Right lung (tissue), 10 donors: ENCODE data around the gene WASHC2C. TPM values are rescaled to one million over a fixed set of nuclear protein-coding genes. Genes with fewer than 3 reads are reported as not detected.
"Not testable (repeated sequence)": the region's sequence is repeated elsewhere in the genome, so short reads cannot be mapped to it uniquely, and the experiment has no call there.

ENCODE experiments used
- DNase-seq, 2 donors: peaks; one replicate each; pipeline ENCODE4 v3.0.0-alpha.2; 2013
- long read RNA-seq, 8 donors: transcript quantifications; one replicate each; lab custom pipeline, GENCODE V29; 2026
- polyA plus RNA-seq, 5 donors: library from polyadenylated mRNA; unstranded; fragments of 120-200 nt; gene quantifications; one replicate each; pipeline versions ENCODE4 v1.2.1 to v1.2.3, GENCODE V29; 2013; ENCODE audit warnings: inconsistent platforms in 1 of 5, low replicate concordance in 1 of 5; ENCODE audit not compliant: insufficient read length in 5 of 5, insufficient read depth in 1 of 5

Gene WASHC2C
- 10 to 100 TPM; 37.7 to 61.9 (median 53.3) TPM for polyA plus RNA-seq
- long read RNA-seq, donor 1, full-length matches to known transcripts: 2 of 26 reads
- long read RNA-seq, donor 1, partial matches to known transcripts: 18 of 26 reads
- long read RNA-seq, donor 1, other reads (novel, unspliced or antisense): 6 of 26 reads
- long read RNA-seq, donor 2, full-length matches to known transcripts: 1 of 19 reads
- long read RNA-seq, donor 2, partial matches to known transcripts: 18 of 19 reads
- long read RNA-seq, donor 2, other reads (novel, unspliced or antisense): 0 of 19 reads
- long read RNA-seq, donor 3, full-length matches to known transcripts: 3 of 12 reads
- long read RNA-seq, donor 3, partial matches to known transcripts: 0 of 12 reads
- long read RNA-seq, donor 3, other reads (novel, unspliced or antisense): 9 of 12 reads
- long read RNA-seq, donor 4, partial matches to known transcripts: 5 of 7 reads
- long read RNA-seq, donor 4, other reads (novel, unspliced or antisense): 0 of 7 reads
- long read RNA-seq, donor 5, partial matches to known transcripts: 14 of 17 reads
- long read RNA-seq, donor 5, other reads (novel, unspliced or antisense): 0 of 17 reads
- long read RNA-seq, donor 6, full-length matches to known transcripts: 3 of 29 reads
- long read RNA-seq, donor 6, partial matches to known transcripts: 26 of 29 reads
- long read RNA-seq, donor 6, other reads (novel, unspliced or antisense): 0 of 29 reads
- long read RNA-seq, donor 7, partial matches to known transcripts: 22 of 22 reads
- long read RNA-seq, donor 7, other reads (novel, unspliced or antisense): 0 of 22 reads
- long read RNA-seq, donor 8, full-length matches to known transcripts: 1 of 1 reads
- long read RNA-seq, donor 8, partial matches to known transcripts: 0 of 1 reads
- long read RNA-seq, donor 8, other reads (novel, unspliced or antisense): 0 of 1 reads

DNA sequence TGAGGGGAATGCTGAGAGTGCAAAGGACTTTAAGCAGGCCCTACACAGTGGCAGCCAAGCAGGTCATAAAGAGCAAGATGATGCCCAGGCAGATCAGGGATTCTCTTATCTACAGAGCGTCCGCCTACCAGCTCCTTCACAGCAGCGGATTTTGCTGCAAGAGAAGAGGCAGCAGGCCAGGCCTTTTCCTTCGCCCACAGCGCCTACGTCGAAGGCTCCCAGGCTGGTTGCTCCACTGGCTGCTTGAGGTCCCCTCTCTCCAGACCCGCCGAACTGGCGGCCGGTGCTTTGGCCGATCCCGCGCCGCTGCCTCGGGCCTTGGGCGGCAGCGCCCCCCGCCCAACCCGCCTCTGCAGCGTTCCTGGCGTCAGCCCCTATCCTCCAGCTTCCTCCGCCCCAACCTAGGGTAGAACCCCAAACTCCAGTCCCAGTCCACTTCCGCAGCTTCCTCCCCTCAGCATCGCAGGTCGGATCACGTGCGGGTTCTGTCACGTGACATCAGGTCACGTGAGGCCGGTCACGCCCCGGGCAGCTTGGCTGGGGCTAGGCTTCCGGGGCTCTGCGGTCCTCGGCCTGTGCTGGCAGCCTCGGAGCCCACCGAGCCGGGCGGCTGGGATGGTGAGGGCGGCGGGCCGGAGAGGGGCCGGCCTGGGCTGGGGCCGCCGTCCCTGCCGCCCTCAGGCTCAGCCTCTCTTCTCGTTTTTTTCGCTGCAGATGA, at the start of gene WASHC2C:
TSS of gene WASHC2C (plus strand) at position 564 of the 718 bp plus-strand sequence. CDS start at position 616, 52 bp downstream.
- DNase-seq: peak; percentile 49 to 58

DNA sequence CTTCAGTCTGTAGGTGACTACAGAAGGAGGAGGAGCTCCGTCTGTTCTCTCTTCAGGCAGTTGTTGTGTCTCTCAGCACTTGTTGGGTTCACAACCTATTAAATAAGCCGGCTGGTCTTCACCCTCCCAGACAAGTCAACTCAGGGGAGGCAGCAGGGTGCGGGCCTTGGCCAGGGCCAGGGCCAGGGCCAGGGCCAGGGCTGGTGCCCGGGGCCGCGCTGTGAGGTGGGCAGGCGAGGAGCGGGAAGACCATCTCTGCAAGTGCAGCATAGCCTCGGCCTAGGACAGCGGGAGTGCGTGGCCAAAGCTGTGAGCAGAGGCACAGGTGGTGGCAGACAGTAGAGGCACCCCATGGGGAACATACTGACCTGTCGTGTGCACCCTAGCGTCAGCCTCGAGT, 48.6 kb upstream of the WASHC2C start:
- not testable (repeated sequence) for DNase-seq

- not testable (repeated sequence) for DNase-seq
These were observed 16.8 kb upstream of the WASHC2C start for GRCh38 chr10:45710200-45710796.

- DNase-seq: not testable (repeated sequence)
These were observed 15.8 kb upstream of the WASHC2C start for GRCh38 chr10:45711223-45711622.

GRCh38 chr10:45717053-45717452, 10.0 kb upstream of the WASHC2C start:
- DNase-seq: not testable (repeated sequence)

DNA sequence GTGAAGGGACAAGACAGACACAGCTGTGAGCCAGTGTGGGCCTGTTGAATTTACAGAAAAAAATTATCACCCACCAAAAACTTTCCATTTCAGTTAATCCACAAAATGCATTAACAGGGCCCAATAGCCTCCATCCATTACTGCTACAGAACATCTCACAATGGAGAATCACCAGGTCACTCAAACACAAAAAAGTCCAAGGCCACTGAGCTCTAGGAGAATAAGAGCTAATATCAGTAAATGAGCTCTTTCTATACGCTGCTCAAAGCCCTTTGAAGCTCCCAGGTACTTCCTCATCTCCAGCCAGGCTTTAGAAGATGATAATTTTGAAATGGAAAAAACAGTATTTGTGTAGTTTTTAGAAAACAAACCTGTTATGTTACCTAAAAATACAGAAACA, 9.4 kb upstream of the WASHC2C start:
- not testable (repeated sequence) for DNase-seq

DNA sequence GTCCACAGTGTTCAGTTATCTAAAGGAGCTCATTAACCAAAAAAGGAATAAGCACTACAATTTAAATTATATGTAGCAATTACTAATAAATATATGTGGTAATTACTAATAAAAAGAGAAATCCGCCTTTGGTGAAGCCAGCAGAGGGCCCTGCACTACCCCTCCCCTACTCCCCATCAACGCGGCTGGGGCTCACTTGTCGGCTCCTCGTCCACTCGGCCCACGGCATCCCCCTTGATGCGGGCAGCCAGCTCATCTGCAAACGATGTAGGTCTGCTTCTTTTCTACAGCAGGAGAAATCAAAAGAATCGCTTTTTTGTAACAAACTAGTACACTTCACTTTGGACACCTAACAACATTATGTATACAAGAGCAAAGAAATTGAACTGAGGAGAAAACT, 5.6 kb upstream of the WASHC2C start:
- DNase-seq: not testable (repeated sequence)

DNA sequence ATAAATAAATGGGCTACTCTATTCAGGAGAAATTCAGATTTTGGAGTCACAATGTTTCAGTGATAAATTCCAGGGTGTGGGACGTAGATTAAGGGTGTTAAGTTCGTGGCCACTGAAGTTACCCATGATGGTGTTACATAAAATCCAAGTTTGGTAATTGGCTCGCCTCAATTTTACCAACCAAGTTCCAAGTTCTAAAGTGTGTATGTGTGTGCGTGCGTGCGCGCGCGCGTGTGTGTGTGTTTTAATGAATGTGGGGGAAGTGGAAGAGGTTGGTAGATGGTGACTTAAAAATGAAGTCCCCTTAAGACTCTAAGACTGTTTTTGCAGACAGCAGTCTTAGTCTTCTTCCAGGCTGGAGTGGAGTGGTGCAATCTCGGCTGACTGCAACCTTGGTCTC, 3.2 kb upstream of the WASHC2C start:
- DNase-seq: not testable (repeated sequence)

DNA sequence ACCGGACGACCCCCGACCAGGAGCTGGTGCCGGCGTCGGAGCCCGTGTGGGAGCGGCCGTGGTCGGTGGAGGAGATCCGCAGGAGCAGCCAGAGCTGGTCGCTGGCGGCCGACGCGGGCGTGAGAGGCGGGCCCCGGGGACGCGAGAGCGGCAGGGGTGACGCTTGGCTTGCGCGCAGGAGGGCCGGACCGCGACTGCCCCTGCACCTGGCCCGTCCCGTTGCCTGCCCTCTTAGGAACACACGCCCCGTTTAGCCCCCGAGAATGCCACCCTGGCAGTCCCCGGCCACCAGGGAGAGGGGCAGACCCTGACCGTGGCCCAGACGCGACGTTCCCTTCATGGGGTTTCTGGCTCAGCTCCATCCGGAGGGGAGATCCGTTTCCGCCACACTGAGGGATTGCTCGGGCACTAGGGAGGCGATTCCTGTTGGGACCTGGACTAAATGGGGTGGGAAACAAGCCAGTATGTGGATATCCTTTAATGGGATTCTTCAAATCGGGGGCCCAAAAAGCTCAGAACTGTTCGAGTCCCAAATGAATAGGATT, 427 bp downstream of the WASHC2C start:
- not testable (repeated sequence) for DNase-seq

- DNase-seq: not testable (repeated sequence)
These were observed 7.4 kb downstream of the WASHC2C start for GRCh38 chr10:45734449-45734848.

- not testable (repeated sequence) for DNase-seq
These were observed 7.8 kb downstream of the WASHC2C start for GRCh38 chr10:45734867-45735266.

DNA sequence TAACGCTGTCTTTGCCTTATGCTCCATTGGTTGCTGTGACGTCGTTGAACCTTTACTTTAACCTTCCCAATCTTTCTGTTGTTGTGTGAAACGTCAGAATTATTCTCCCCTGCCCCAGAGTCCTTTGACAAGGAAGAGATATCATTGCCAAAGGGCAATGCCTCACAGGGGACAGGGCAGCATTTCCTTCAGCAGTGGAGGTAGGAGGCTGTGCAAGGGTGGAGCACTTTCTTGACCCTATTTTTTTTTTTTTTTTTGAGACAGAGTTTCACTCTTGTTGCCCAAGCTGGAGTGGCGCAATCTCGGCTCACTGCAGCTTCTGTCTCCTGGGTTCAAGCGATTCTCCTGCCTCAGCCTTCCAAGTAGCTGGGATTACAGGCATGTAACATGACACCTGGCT, 14.5 kb downstream of the WASHC2C start:
- DNase-seq: not testable (repeated sequence)

DNA sequence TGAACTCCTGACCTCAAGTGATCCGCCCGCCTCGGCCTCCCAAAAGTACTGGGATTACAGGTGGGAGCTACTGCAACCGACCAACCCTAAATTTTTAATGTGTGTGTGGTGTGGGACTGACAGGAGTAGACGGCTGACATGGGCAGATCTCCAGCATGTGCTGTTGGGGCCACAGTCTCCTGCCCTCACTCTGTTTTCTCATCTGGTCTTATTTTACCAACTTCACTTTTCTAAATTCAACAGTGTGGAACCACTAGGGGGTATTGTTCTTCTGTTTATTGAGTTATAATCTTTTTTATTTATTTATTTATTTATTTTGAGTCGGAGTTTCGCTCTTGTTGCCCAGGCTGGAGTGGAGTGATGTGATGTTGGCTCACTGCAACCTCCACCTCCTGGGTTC, 14.9 kb downstream of the WASHC2C start:
- DNase-seq: not testable (repeated sequence)

GRCh38 chr10:45751141-45751540, 24.1 kb downstream of the WASHC2C start:
- DNase-seq: not testable (repeated sequence)

- not testable (repeated sequence) for DNase-seq
These were observed 25.1 kb downstream of the WASHC2C start for GRCh38 chr10:45752210-45752609.

- DNase-seq: not testable (repeated sequence)
These were observed 27.0 kb downstream of the WASHC2C start for GRCh38 chr10:45753979-45754495.

DNA sequence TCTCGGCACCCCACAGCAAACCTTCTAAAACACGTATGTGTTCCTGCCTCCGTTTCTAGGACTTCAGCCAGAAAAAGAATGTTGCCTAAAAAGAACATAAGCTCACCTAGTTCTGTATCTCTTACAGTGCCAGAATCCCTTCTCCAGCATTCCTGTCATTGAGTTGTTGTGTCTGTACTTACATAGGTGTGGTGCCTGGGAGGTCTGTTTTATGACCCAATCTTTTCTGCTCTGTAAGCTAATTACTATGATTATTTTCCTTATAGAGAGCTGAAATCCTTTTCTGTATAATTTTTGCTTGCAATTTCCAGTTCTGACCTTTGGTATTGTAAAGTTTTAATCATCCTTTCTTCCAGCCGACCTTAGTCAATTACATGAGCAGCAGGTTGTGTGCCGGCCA, 28.0 kb downstream of the WASHC2C start:
- DNase-seq: not testable (repeated sequence)

GRCh38 chr10:45756065-45756464, 29.0 kb downstream of the WASHC2C start:
- not testable (repeated sequence) for DNase-seq

DNA sequence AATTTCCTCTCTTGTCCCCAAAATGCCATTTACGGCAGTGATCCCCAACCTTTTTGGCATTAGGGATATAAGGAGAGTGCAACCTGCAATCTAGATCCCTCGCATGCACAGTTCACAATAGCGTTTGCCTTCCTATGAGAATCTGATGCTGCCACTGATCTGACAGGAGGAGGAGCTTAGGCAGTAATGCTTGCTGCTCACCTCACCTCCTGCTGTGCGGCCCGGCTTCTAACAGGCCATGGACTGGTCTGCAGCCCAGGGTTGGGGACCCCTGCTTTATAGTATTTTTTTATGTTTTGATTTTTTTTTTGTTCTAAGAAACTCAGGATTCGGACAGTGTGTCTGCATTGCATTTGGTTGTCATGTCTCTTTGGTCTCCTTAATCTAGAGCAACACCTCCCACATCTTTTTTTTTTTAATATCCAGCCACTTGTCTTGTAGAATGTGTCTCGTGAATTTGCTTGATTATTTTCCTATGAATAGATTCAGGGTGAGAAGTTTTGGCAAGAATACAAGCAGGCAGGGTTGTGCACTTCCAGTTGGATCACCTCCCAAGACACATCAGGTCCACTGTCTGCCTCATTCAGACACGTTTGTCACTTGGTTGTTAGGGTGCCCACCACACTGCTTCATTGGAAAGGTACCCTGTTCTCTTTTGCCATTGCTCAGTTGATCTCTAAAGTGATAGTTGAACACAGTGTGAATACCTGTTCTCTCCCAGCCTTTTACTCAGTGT, 30.8 kb downstream of the WASHC2C start:
- not testable (repeated sequence) for DNase-seq

GRCh38 chr10:45761622-45762021, 34.6 kb downstream of the WASHC2C start:
- DNase-seq: not testable (repeated sequence)
